Loucy (cell line): ENCODE results near the gene SLC39A11.

Experiments
- CTCF ChIP-seq: fragments of 200-600 bp; sonication (generic); conservative IDR thresholded peaks from 2 replicates; pipeline ENCODE4 v1.5.1; 2014; ENCODE audit warnings: mild to moderate bottlenecking, antibody characterized with exemption, low read length
- EZH2phosphoT487 ChIP-seq: fragments of 200-600 bp; IDR thresholded peaks from 2 replicates; pipeline ENCODE4 v1.6.1; 2018; ENCODE audit warnings: antibody characterized with exemption, mild to moderate bottlenecking, moderate library complexity, borderline replicate concordance

GRCh38 chr17:73028299-73028755 lies 64.2 kb downstream of the SLC39A11 start:
- no peak for TF ChIP-seq CTCF
- TF ChIP-seq EZH2phosphoT487: no peak
